SK-N-MC (cell line): ENCODE measurements around the gene KIF16B.
A peak's percentile ranks its signal among the peaks of the same experiment; 100 is the strongest.

ENCODE experiments used
- DNase-seq: peaks from one replicate; pipeline ENCODE4 v3.0.0-alpha.2; 2011; ENCODE audit warnings: low read depth, low spot score
- H3K27ac ChIP-seq: fragments of 200-600 bp; sonication (generic); 2 replicates; pipeline ENCODE4 v1.5.1; 2016; ENCODE audit warnings: mixed run types
- H3K36me3 ChIP-seq: fragments of 200-600 bp; sonication (generic); 2 replicates; pipeline ENCODE4 v1.6.1; 2017; ENCODE audit warnings: antibody characterized with exemption, low read length, mixed read lengths; ENCODE audit not compliant: insufficient read depth
- H3K4me3 ChIP-seq: fragments of 200-600 bp; sonication (generic); 2 replicates; pipeline ENCODE4 v1.5.1; 2016
- H3K9ac ChIP-seq: fragments of 200-600 bp; sonication (generic); 2 replicates; pipeline ENCODE4 v1.8.0; 2017; ENCODE audit warnings: mixed run types, mixed read lengths; ENCODE audit not compliant: insufficient read length
- H3K9me3 ChIP-seq: fragments of 200-600 bp; sonication (generic); 2 replicates; pipeline ENCODE4 v1.6.1; 2017; ENCODE audit warnings: low read depth, mild to moderate bottlenecking, antibody characterized with exemption, low read length, moderate library complexity, mixed read lengths
- EZH2 ChIP-seq: fragments of 200-600 bp; sonication (generic); IDR thresholded peaks from one replicate; pipeline ENCODE4 v1.6.1; 2017; ENCODE audit warnings: antibody characterized with exemption
- FOXP2 ChIP-seq: optimal IDR thresholded peaks from 2 replicates; pipeline ENCODE3; 2011; ENCODE audit warnings: mild to moderate bottlenecking, moderate library complexity; ENCODE audit not compliant: insufficient read depth; ENCODE audit errors: extremely low read length, control extremely low read depth
- POLR2AphosphoS5 ChIP-seq: IDR thresholded peaks from 2 replicates; pipeline ENCODE4 v1.6.1; 2012; ENCODE audit warnings: mild to moderate bottlenecking, low read depth, low read length, borderline replicate concordance

The KIF16B gene

DNA sequence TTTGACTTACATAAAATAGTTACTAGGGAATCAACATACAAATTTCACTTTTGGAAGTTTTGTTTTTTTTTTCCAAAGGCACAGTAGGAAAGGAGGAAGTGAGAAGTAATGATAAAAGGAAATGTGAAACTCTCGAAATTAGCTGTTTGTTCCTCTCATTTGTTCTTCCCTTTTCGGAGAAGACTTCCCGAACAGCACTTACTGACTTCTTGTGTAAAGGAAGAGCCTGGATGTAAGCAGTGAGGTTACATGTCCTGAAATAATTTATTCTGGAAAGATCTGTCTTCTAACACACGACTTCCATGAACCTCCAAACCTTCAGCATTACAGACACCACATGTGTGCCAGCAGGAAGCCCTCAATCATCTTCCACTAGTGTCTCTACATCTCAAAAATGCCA is 59.1 kb downstream of the KIF16B start:
- Histone ChIP-seq H3K9me3 (no peaks in the 10 kb centered on the region), H3K4me3 (no peak overlapping the region), H3K9ac (no peak overlapping the region), H3K36me3 (peaks cover 5% of the 10 kb centered on the region; the same call in 1 of the 2 replicates), H3K27ac (peak overlapping the region; percentile 58)
- no peak for DNase-seq
- TF ChIP-seq FOXP2 (no peak), POLR2AphosphoS5 (no peak), EZH2 (no peak)

DNA sequence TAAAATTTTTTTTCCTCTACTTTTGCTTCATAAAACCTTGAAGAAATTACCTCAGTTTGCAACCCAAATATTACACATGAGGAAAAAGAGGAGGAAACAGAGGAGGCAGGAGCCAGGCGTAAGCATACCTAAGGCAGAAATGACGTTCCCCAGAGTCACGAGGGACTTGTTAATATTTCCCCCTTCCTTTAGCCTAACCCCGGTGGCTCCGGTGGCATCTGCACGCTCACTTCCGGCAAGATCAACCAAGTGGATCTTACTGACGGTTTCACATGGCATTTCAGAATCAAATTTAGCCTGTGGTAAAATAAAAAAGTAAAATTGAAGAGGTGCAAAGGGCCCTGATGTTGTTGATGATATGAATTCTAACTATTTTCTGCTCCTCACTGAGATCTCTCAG is 67.4 kb downstream of the KIF16B start:
- Histone ChIP-seq H3K9ac (peak overlapping the region; percentile 43), H3K4me3 (peak overlapping the region; percentile 30; the same call in 1 of the 2 replicates), H3K36me3 (peaks cover 17% of the 10 kb centered on the region; the same call in 1 of the 2 replicates), H3K27ac (peak overlapping the region; percentile 86), H3K9me3 (no peaks in the 10 kb centered on the region)
- TF ChIP-seq EZH2 (no peak), POLR2AphosphoS5 (no peak), FOXP2 (no peak)
- no peak for DNase-seq

DNA sequence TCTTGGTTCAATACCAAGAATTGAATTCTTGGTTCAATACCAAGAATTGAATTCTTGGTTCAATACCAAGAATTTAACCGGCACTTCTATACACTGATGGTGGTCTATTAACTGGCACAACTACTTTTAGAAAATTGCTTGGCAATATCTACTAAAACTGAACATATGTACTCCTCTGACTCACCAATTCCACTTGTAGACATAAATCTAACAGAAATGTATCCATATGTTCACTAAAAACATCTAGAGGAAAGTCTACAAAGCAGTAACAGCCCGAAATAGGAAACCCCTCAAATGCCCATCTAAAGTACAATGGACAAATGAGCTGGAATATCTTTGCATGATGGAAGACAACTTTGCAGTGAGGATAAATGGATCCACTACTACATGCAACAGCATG is 71.9 kb downstream of the KIF16B start:
- Histone ChIP-seq H3K36me3 (0 out of 2 replicates have a peak, but pooled peaks cover 8% of the 10 kb centered on the region), H3K27ac (no peak overlapping the region), H3K4me3 (no peak overlapping the region), H3K9me3 (no peaks in the 10 kb centered on the region), H3K9ac (no peak overlapping the region)
- no peak for DNase-seq
- no peak for TF ChIP-seq FOXP2
- TF ChIP-seq POLR2AphosphoS5, result no peak
- TF ChIP-seq EZH2, result no peak

DNA sequence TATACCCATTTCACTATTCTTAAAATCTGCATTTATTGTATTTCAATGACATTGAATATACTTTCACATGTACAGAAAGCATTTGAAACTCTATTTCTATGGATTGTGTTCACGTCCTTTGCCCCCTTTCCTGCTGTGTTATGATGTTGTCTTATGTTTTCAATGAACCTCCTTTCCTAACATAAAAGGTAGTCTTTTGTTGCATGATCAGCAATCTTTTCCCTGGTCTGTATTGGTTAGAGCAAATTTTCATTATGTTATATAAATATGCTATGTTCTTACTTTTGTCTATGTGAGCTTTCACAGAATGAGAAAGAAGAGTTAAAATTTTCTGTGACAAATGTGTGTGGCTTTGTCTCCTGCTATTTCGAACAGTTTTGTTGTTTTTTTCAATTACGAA is 73.1 kb downstream of the KIF16B start:
- Histone ChIP-seq H3K9ac (no peak overlapping the region), H3K27ac (no peak overlapping the region), H3K36me3 (0 out of 2 replicates have a peak, but pooled peaks cover 8% of the 10 kb centered on the region), H3K9me3 (no peaks in the 10 kb centered on the region), H3K4me3 (no peak overlapping the region)
- no peak for DNase-seq
- no peak for TF ChIP-seq FOXP2
- no peak for TF ChIP-seq POLR2AphosphoS5

DNA sequence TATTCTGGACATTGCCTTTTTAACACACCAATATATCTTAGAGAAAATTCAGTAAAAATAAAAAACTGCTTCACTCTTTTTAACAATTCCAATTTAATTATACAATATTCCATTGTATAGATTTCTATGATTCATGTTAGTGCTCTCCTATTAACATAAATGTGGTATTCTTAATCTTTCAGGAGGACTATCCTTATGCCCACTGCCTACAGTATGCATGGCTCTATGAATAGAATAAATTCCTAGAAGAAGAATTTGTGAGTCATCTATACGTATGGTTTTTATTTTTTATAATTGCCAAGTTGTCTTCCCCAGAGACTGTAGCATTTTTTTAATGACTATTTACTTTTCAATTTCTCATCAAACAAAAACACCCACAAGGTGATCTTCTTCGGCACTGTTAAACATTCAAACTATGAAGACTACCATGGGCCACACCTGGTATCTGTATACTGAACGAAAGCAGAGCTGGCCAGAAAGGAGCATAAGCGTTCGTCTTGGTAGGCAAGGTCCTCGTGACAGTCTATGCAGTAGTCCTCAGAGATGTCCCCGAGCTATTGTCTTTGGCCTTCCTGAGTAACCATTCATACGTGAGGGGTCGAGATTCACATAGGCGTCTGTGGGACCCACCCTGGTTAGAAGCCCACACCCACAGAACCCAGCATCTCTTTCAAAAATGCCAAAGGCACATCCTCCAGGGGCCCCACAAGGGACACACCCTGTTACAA is 74.6 kb downstream of the KIF16B start:
- Histone ChIP-seq H3K27ac (no peak overlapping the region), H3K9ac (no peak overlapping the region), H3K9me3 (no peaks in the 10 kb centered on the region), H3K4me3 (no peak overlapping the region), H3K36me3 (0 out of 2 replicates have a peak, but pooled peaks cover 1% of the 10 kb centered on the region)
- TF ChIP-seq EZH2 (no peak), FOXP2 (no peak), POLR2AphosphoS5 (no peak)
- no peak for DNase-seq

DNA sequence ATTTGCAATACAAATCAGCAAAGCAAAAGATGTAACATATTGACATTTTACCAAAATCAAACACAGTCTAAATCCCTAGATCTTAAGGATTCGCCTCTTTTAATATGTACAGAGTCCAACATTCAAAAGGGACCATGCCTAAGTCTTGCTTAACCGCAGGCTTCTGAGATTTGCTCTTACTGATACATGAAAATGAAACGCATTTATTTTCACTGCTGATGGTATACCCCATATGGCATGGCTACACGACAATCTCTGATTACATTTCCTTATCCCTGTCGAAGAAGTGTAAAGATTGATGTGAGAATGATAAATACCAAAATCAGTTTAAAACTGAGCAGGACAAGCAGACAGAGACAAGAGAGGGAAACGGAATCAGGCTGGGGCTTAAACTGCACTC is 75.4 kb downstream of the KIF16B start:
- Histone ChIP-seq H3K27ac (no peak overlapping the region), H3K9me3 (no peaks in the 10 kb centered on the region), H3K9ac (no peak overlapping the region), H3K36me3 (no peaks in the 10 kb centered on the region), H3K4me3 (no peak overlapping the region)
- no peak for TF ChIP-seq POLR2AphosphoS5
- no peak for TF ChIP-seq EZH2
- no peak for TF ChIP-seq FOXP2
- no peak for DNase-seq

DNA sequence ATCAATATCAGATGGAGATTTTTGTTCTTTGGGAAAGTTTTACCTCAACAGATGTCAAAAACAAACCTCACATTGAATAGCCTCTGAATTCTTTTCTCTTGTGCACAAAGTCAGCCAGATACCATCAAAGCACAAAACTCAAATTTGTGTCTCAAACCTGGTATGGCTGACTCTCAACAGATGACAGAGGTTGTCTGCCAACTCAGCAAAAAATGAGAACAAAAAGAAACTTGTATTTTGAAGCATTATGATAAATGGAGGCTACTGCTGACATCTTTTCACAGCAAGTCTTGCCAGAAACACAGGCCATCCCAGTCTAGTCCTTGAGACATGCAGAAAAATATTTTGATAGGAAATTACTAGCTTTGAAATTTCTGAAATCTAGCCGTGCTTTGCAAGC is 79.8 kb downstream of the KIF16B start:
- Histone ChIP-seq H3K4me3 (no peak overlapping the region), H3K9ac (no peak overlapping the region)

DNA sequence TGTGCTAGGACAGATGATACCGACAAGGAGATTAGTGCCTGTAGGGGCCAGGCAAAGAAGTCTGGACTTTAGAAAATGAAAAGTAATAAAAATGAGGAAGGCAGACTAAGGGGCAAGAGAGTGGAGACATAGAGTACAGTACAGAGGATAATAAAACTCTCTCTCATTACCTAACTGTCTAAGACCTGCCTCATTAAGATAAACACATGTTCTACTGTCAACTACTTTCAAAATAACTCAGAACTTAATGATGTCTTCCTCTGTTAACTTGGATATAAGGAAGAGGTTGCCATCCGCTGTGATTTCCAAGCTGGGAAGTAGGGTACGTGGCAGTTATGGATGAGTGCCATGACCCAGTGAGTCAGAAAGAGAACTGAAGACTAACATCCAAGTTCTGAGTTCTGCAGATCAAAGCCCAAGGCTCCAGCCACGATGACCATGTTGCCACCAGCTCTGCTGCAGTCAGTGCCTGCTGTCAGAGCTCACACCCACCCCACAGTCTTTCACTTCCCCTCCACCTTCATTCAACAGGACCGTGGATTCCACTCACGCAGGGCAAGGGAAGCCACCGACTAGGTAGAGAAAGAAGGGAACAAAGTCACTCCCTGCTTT is 81.8 kb downstream of the KIF16B start:
- Histone ChIP-seq H3K27ac (no peak overlapping the region), H3K9me3 (no peaks in the 10 kb centered on the region), H3K36me3 (no peaks in the 10 kb centered on the region), H3K9ac (no peak overlapping the region), H3K4me3 (no peak overlapping the region)
- TF ChIP-seq EZH2 (no peak), POLR2AphosphoS5 (no peak), FOXP2 (no peak)
- no peak for DNase-seq

More for the DNA sequence above, 79.8 kb downstream of the KIF16B start:
- Histone ChIP-seq H3K36me3 (no peaks in the 10 kb centered on the region), H3K9me3 (no peaks in the 10 kb centered on the region), H3K27ac (no peak overlapping the region)
- TF ChIP-seq EZH2, result no peak
- TF ChIP-seq POLR2AphosphoS5, result no peak
- TF ChIP-seq FOXP2, result no peak
- no peak for DNase-seq

DNA sequence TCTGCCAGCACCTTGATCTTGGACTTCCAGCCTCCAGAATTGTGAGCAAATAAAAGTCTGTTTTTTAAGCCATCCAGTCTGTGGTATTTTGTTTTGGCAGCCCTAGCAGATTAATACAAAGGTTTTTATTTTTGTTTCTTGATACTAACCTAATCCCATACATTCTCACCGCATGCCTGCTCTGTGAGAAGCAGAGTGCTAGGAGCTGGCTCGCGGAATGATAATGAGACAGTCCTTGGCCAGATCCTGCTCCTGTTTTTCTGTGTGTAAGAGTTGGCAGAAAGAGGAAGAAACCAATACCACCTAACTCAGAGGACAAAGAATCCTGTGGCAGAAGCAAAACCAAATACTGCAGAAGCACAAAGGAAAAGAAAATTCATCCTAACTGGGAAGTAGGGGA is 82.6 kb downstream of the KIF16B start:
- H3K9me3 ChIP-seq, result no peaks in the 10 kb centered on the region
- H3K36me3 ChIP-seq, result no peaks in the 10 kb centered on the region
- no peak overlapping the region for H3K27ac ChIP-seq
- no peak overlapping the region for H3K4me3 ChIP-seq
- H3K9ac ChIP-seq, result no peak overlapping the region
- no peak for TF ChIP-seq FOXP2
- no peak for TF ChIP-seq EZH2
- TF ChIP-seq POLR2AphosphoS5, result no peak
- no peak for DNase-seq
